Measurements from ENCODE around the gene ELP6.

ELP6 gene

DNA sequence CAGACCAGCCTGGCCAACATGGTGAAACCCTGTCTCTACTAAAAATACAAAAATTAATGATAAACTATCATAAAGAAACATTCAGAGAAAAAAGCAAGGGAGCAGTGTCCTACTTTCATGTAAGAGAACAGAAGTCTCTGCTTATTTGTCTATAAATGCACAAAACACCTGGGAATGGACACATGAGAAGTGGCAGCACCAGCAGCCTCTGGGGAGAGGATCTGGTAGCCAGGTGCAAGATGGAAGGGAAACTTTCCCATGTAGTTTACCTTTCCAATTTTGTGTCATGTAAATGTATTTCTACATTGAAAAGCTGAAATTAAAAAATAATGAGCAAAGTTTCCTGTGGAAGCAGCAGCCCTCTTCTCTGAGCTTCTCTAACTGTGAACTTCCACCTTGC is 56.5 kb downstream of the ELP6 start:
- Histone ChIP-seq H3K4me1 (ENCODE audit: insufficient read depth, low read length, severe bottlenecking) (no peaks in the 10 kb centered on the region), H3K9me3 (ENCODE audit: low read length) (no peaks in the 10 kb centered on the region), H2AFZ (ENCODE audit: low read length) (no peak overlapping the region), H3K27me3 (ENCODE audit: insufficient read depth, low read length) (no peaks in the 10 kb centered on the region), H3K79me2 (ENCODE audit: insufficient read depth, low read length) (peaks cover 46% of the 10 kb centered on the region), H3K9me2 (ENCODE audit: low read depth, low read length) (no peaks in the 10 kb centered on the region), H4K20me1 (ENCODE audit: insufficient read depth, low read length) (no peaks in the 10 kb centered on the region), H3F3A (ENCODE audit: insufficient read depth, low read length) (no peaks in the 10 kb centered on the region), H3K4me2 (ENCODE audit: low read length) (no peak overlapping the region), H3K4me3 (ENCODE audit: low read depth, low read length, poor library complexity, severe bottlenecking) (no peak overlapping the region), H3K27ac (ENCODE audit: low read depth, low read length, poor library complexity, severe bottlenecking) (no peak overlapping the region), H3K9ac (ENCODE audit: low read length) (no peak overlapping the region), H3K36me3 (ENCODE audit: insufficient read depth, low read length) (0 out of 2 replicates have a peak, but pooled peaks cover 4% of the 10 kb centered on the region)
- TF ChIP-seq, protein P1, sequence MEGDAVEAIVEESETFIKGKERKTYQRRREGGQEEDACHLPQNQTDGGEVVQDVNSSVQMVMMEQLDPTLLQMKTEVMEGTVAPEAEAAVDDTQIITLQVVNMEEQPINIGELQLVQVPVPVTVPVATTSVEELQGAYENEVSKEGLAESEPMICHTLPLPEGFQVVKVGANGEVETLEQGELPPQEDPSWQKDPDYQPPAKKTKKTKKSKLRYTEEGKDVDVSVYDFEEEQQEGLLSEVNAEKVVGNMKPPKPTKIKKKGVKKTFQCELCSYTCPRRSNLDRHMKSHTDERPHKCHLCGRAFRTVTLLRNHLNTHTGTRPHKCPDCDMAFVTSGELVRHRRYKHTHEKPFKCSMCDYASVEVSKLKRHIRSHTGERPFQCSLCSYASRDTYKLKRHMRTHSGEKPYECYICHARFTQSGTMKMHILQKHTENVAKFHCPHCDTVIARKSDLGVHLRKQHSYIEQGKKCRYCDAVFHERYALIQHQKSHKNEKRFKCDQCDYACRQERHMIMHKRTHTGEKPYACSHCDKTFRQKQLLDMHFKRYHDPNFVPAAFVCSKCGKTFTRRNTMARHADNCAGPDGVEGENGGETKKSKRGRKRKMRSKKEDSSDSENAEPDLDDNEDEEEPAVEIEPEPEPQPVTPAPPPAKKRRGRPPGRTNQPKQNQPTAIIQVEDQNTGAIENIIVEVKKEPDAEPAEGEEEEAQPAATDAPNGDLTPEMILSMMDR (IDR thresholded peaks at IDR 0.05; ENCODE audit: low read length) = no peak
- no peak for TF ChIP-seq EZH2 (IDR thresholded peaks at IDR 0.05; ENCODE audit: borderline replicate concordance, low read length)

- Histone ChIP-seq H3K79me2 (ENCODE audit: insufficient read depth, low read length) (peaks cover 47% of the 10 kb centered on the region), H3K4me2 (ENCODE audit: low read length) (no peak overlapping the region), H3F3A (ENCODE audit: insufficient read depth, low read length) (no peaks in the 10 kb centered on the region), H3K9me2 (ENCODE audit: low read depth, low read length) (no peaks in the 10 kb centered on the region), H3K9ac (ENCODE audit: low read length) (no peak overlapping the region), H3K4me1 (ENCODE audit: insufficient read depth, low read length, severe bottlenecking) (no peaks in the 10 kb centered on the region), H3K27ac (ENCODE audit: low read depth, low read length, poor library complexity, severe bottlenecking) (no peak overlapping the region), H3K36me3 (ENCODE audit: insufficient read depth, low read length) (0 out of 2 replicates have a peak, but pooled peaks cover 4% of the 10 kb centered on the region), H3K9me3 (ENCODE audit: low read length) (no peaks in the 10 kb centered on the region), H4K20me1 (ENCODE audit: insufficient read depth, low read length) (no peaks in the 10 kb centered on the region), H3K27me3 (ENCODE audit: insufficient read depth, low read length) (no peaks in the 10 kb centered on the region), H2AFZ (ENCODE audit: low read length) (no peak overlapping the region), H3K4me3 (ENCODE audit: low read depth, low read length, poor library complexity, severe bottlenecking) (no peak overlapping the region)
- no peak for TF ChIP-seq EZH2 (IDR thresholded peaks at IDR 0.05; ENCODE audit: borderline replicate concordance, low read length)
- TF ChIP-seq, protein P1 (IDR thresholded peaks at IDR 0.05; ENCODE audit: low read length) = no peak
These were observed 57.6 kb downstream of the ELP6 start for GRCh38 chr3:47455806-47456452.

DNA sequence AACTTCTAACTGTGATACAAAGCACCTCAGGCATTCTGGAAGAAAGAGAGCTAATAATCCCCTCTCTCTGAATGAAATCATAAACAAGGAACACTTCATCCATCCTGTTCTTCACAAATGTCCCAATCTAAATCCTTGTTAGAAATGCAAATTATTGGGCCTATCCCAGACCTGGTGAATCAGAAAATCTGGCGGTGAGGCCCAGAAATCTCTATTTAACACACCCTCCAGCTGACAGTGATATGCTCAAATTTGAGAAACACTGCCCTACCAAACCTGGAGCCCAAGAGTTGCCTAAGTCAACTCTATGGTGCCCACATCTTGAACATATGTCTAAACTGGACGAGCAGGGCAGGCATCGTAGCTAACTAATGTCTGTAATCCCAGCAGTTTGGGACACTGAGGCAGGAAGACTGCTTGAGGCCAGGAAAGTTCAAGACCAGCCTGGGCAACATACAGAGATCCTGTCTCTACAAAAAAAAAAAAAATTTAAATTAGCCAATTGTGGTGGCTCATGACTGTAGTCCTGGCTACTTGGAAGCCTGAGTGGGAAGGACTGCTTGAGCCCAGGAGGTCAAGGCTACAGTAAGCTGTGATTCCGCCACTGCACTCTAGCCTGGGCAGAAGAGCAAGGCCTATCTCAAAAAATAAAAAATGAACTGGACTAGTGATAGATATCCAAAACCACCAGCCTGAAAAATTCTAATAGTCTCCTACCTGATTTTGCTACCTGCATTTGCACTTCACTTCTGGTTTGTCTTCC is 60.9 kb downstream of the ELP6 start:
- H3K4me2 ChIP-seq (ENCODE audit: low read length) = no peak overlapping the region
- H3K79me2 ChIP-seq (ENCODE audit: insufficient read depth, low read length) = peaks cover 58% of the 10 kb centered on the region
- no peaks in the 10 kb centered on the region for H3K9me2 ChIP-seq (ENCODE audit: low read depth, low read length)
- no peaks in the 10 kb centered on the region for H3K9me3 ChIP-seq (ENCODE audit: low read length)
- H3F3A ChIP-seq (ENCODE audit: insufficient read depth, low read length) = no peaks in the 10 kb centered on the region
- H3K4me3 ChIP-seq (ENCODE audit: low read depth, low read length, poor library complexity, severe bottlenecking) = no peak overlapping the region
- H3K27ac ChIP-seq (ENCODE audit: low read depth, low read length, poor library complexity, severe bottlenecking) = no peak overlapping the region
- no peaks in the 10 kb centered on the region for H3K27me3 ChIP-seq (ENCODE audit: insufficient read depth, low read length)
- no peaks in the 10 kb centered on the region for H3K4me1 ChIP-seq (ENCODE audit: insufficient read depth, low read length, severe bottlenecking)
- H3K9ac ChIP-seq (ENCODE audit: low read length) = no peak overlapping the region
- H4K20me1 ChIP-seq (ENCODE audit: insufficient read depth, low read length) = no peaks in the 10 kb centered on the region
- H3K36me3 ChIP-seq (ENCODE audit: insufficient read depth, low read length) = no peaks in the 10 kb centered on the region
- H2AFZ ChIP-seq (ENCODE audit: low read length) = no peak overlapping the region
- TF ChIP-seq EZH2 (IDR thresholded peaks at IDR 0.05; ENCODE audit: borderline replicate concordance, low read length) = no peak
- TF ChIP-seq, protein P1 (IDR thresholded peaks at IDR 0.05; ENCODE audit: low read length) = no peak
